ENCODE measurements around the gene SBNO2. TPM values are rescaled to one million over a fixed set of nuclear protein-coding genes. Genes with fewer than 3 reads are reported as not detected.
A peak's percentile ranks its signal among the peaks of the same experiment; 100 is the strongest.

Gene SBNO2
- total and polyA plus RNA-seq, 9 of the 15 experiments (the other 6 are each of a cell fraction or from before 2014, with no cell fraction given): 0.01 to 46.2 (median 6.7) TPM

- TF ChIP-seq ZBTB9 (CRISPR knock-in tag; IDR thresholded peaks at IDR 0.05): no peak
- TF ChIP-seq MAZ (CRISPR knock-in tag; conservative IDR thresholded peaks at IDR 0.05 in 1 of 2, IDR thresholded peaks at IDR 0.05 in 1 of 2): 0 out of 4 replicates have a peak, but pooled peaks of 1 of the 2 experiments have one; percentile 18
- no peak for TF ChIP-seq L3MBTL2 (IDR thresholded peaks at IDR 0.05)
- TF ChIP-seq ZNF12 (CRISPR knock-in tag; IDR thresholded peaks at IDR 0.05): no peak
- TF ChIP-seq ZNF740 (CRISPR knock-in tag; IDR thresholded peaks at IDR 0.05): peak; percentile 97
- TF ChIP-seq ZNF740 (tag; IDR thresholded peaks at IDR 0.05): peak in 1 of 2 experiments; percentile 83; a peak in 2 of 4 replicates
- no peak for TF ChIP-seq ZBTB8A (IDR thresholded peaks at IDR 0.05; ENCODE audit: partially characterized antibody)
- peak; percentile 97 for TF ChIP-seq NR2C2 (CRISPR knock-in tag; IDR thresholded peaks at IDR 0.05)
- peak; percentile 98 for TF ChIP-seq NR2C2 (tag; IDR thresholded peaks at IDR 0.05)
- TF ChIP-seq KDM1A (IDR thresholded peaks at IDR 0.05): peak; percentile 97
- no peak for TF ChIP-seq ZFP91 (CRISPR knock-in tag; IDR thresholded peaks at IDR 0.05)
- TF ChIP-seq ETS2 (tag; IDR thresholded peaks at IDR 0.05; ENCODE audit: borderline replicate concordance, poor library complexity, severe bottlenecking): no peak
- TF ChIP-seq BRF2 (IDR thresholded peaks at IDR 0.05; ENCODE audit: borderline replicate concordance, insufficient read depth, insufficient read length): no peak
- TF ChIP-seq FOXK1 (CRISPR knock-in tag; IDR thresholded peaks at IDR 0.05; ENCODE audit: borderline replicate concordance): no peak
- TF ChIP-seq TAL1 (IDR thresholded peaks at IDR 0.05): no peak
- no peak; the same call in 1 of the 2 replicates for TF ChIP-seq ZFX (CRISPR knock-in tag; IDR thresholded peaks at IDR 0.05)
- TF ChIP-seq FOXA1 (IDR thresholded peaks at IDR 0.05; ENCODE audit: borderline replicate concordance): no peak
- TF ChIP-seq ZFP1 (CRISPR knock-in tag; IDR thresholded peaks at IDR 0.05): no peak
- no peak for TF ChIP-seq ZNF143 (CRISPR knock-in tag; IDR thresholded peaks at IDR 0.05)
- TF ChIP-seq TFAM (CRISPR knock-in tag; conservative IDR thresholded peaks at IDR 0.05): no peak
Measured at GRCh38 chr19:1068009-1069001, 105.8 kb downstream of the SBNO2 start (continued).
